IMR-90 (cell line): ENCODE data around the gene NPSR1. TPM values are rescaled to one million over a fixed set of nuclear protein-coding genes. Genes with fewer than 3 reads are reported as not detected.
A peak's percentile ranks its signal among the peaks of the same experiment; 100 is the strongest.

Experiments
- ATAC-seq: fragments of 200-7000 bp; cut with Tn5 transposase; 2 replicates; pipeline ENCODE4 v1.9.1; 2020; ENCODE audit warnings: low read depth, mild to moderate bottlenecking, moderate library complexity
- BruUV-seq: library from RNA; stranded (reverse); fragments of 400-500 nt; replicated peaks from 2 replicates; lab custom pipeline; 2021; lab: Mats Ljungman, UMichigan
- CTCF ChIA-PET: fragments of 300-600 bp; formaldehyde crosslinking; extraction: SDS; loops from one replicate; lab custom pipeline; 2021; ENCODE audit warnings: antibody characterized with exemption; lab: Yijun Ruan, JAX
- POLR2A ChIA-PET: fragments of 300-600 bp; sonication (Branson Sonifier 250); formaldehyde crosslinking; loops from one replicate; lab custom pipeline; 2022; ENCODE audit warnings: antibody characterized with exemption; ENCODE audit not compliant: unreplicated experiment; lab: Charles Lee
- DNase-seq: peaks from one replicate; pipeline ENCODE4 v3.0.0; 2013
- H2AFZ ChIP-seq: replicated peaks from 2 replicates; pipeline ENCODE3; 2013; ENCODE audit warnings: low read length, mild to moderate bottlenecking; ENCODE audit not compliant: poor library complexity
- H2AK5ac ChIP-seq: 2 replicates; pipeline ENCODE4 v1.6.1; 2013; ENCODE audit warnings: low read depth, low read length, inconsistent platforms
- H2AK9ac ChIP-seq: replicated peaks from 2 replicates; pipeline ENCODE3; 2013; ENCODE audit warnings: mild to moderate bottlenecking, low read depth, low read length, moderate library complexity; ENCODE audit not compliant: poor library complexity
- H2BK120ac ChIP-seq: 2 replicates; pipeline ENCODE4 v1.6.1; 2013; ENCODE audit warnings: low read depth, low read length, inconsistent platforms
- H2BK15ac ChIP-seq: 3 replicates; pipeline ENCODE4 v1.6.1; 2013; ENCODE audit warnings: low read depth, low read length, inconsistent platforms
- H2BK20ac ChIP-seq: 2 replicates; pipeline ENCODE4 v1.6.1; 2013; ENCODE audit warnings: low read depth, mild to moderate bottlenecking, inconsistent platforms, low read length, moderate library complexity
- H2BK5ac ChIP-seq: 2 replicates; pipeline ENCODE4 v1.6.1; 2013; ENCODE audit warnings: mild to moderate bottlenecking, low read depth, low read length, inconsistent platforms; ENCODE audit not compliant: poor library complexity, severe bottlenecking
- H3K14ac ChIP-seq: replicated peaks from 2 replicates; pipeline ENCODE4 v1.6.1; 2013; ENCODE audit warnings: low read depth, low read length, inconsistent platforms
- H3K18ac ChIP-seq: 2 replicates; pipeline ENCODE4 v1.6.1; 2013; ENCODE audit warnings: low read depth, low read length, control low read depth
- H3K23ac ChIP-seq: 2 replicates; pipeline ENCODE4 v1.6.1; 2013; ENCODE audit warnings: low read depth, low read length, inconsistent platforms
- H3K27ac ChIP-seq: 2 replicates; pipeline ENCODE4 v1.5.1; 2013; ENCODE audit warnings: mild to moderate bottlenecking, control low read depth, low read length; ENCODE audit not compliant: insufficient read depth
- H3K27me3 ChIP-seq: 2 replicates; pipeline ENCODE4 v1.6.1; 2013; ENCODE audit warnings: low read length; ENCODE audit not compliant: control insufficient read depth, insufficient read depth
- H3K36me3 ChIP-seq: 2 replicates; pipeline ENCODE4 v1.6.1; 2013; ENCODE audit warnings: low read length, mixed read lengths; ENCODE audit not compliant: control insufficient read depth, insufficient read depth
- H3K4ac ChIP-seq: 2 replicates; pipeline ENCODE4 v1.6.1; 2013; ENCODE audit warnings: low read depth, low read length, inconsistent platforms
- H3K4me1 ChIP-seq: 2 replicates; pipeline ENCODE4 v1.6.1; 2013; ENCODE audit warnings: low read length, mixed read lengths; ENCODE audit not compliant: control insufficient read depth, insufficient read depth
- H3K4me2 ChIP-seq: 2 replicates; pipeline ENCODE4 v1.6.1; 2013; ENCODE audit warnings: low read depth, mild to moderate bottlenecking, control low read depth, low read length, moderate library complexity
- H3K4me3 ChIP-seq: 2 replicates; pipeline ENCODE4 v1.5.1; 2013; ENCODE audit warnings: low read depth, mild to moderate bottlenecking, control low read depth, low read length, moderate library complexity; ENCODE audit not compliant: insufficient read depth
- H3K56ac ChIP-seq: 2 replicates; pipeline ENCODE4 v1.6.1; 2013; ENCODE audit warnings: low read length, inconsistent platforms; ENCODE audit not compliant: insufficient read depth; ENCODE audit errors: extremely low read depth
- H3K79me1 ChIP-seq, 2 experiments: 2 replicates each; pipeline ENCODE4 v1.6.1; 2013; ENCODE audit warnings: low read length in 2 of 2, inconsistent platforms in 1 of 2, low read depth in 1 of 2
- H3K9ac ChIP-seq: 2 replicates; pipeline ENCODE4 v1.6.1; 2013; ENCODE audit warnings: low read depth, low read length, control low read depth
- H3K9me1 ChIP-seq: 2 replicates; pipeline ENCODE4 v1.6.1; 2013; ENCODE audit warnings: low read length, inconsistent platforms; ENCODE audit not compliant: insufficient read depth
- H3K9me3 ChIP-seq: 2 replicates; pipeline ENCODE4 v1.6.1; 2013; ENCODE audit warnings: low read length; ENCODE audit not compliant: control insufficient read depth, insufficient read depth
- H4K20me1 ChIP-seq: 2 replicates; pipeline ENCODE4 v1.6.1; 2013; ENCODE audit warnings: low read length, inconsistent platforms; ENCODE audit not compliant: insufficient read depth
- H4K5ac ChIP-seq: 2 replicates; pipeline ENCODE4 v1.6.1; 2013; ENCODE audit warnings: mild to moderate bottlenecking, low read depth, low read length, control low read depth
- H4K8ac ChIP-seq, 2 experiments: 2 replicates each; pipeline ENCODE4 v1.6.1; 2013; ENCODE audit warnings: low read depth in 2 of 2, low read length in 2 of 2, control low read depth in 1 of 2, inconsistent platforms in 1 of 2
- H4K91ac ChIP-seq: 2 replicates; pipeline ENCODE4 v1.6.1; 2013; ENCODE audit warnings: low read depth, low read length, inconsistent platforms; ENCODE audit not compliant: insufficient read depth
- CEBPB ChIP-seq: IDR thresholded peaks from 2 replicates; pipeline ENCODE4 v1.6.1; 2012; ENCODE audit warnings: low read depth, low read length, improper control_type of control experiment
- CHD1 ChIP-seq: IDR thresholded peaks from 2 replicates; pipeline ENCODE4 v1.6.1; 2012; ENCODE audit warnings: low read depth, low read length, improper control_type of control experiment
- FOS ChIP-seq: fragments of 150-350 bp; IDR thresholded peaks from 2 replicates; pipeline ENCODE4 v1.6.1; 2016; ENCODE audit warnings: low read depth, low read length
- MAFK ChIP-seq: IDR thresholded peaks from 2 replicates; pipeline ENCODE4 v1.6.1; 2012; ENCODE audit warnings: low read depth, low read length, improper control_type of control experiment
- MAZ ChIP-seq: IDR thresholded peaks from 2 replicates; pipeline ENCODE4 v1.6.1; 2012; ENCODE audit warnings: low read depth, mild to moderate bottlenecking, low read length, improper control_type of control experiment, moderate library complexity, borderline replicate concordance
- MXI1 ChIP-seq: IDR thresholded peaks from 2 replicates; pipeline ENCODE4 v1.6.1; 2012; ENCODE audit warnings: low read depth, mild to moderate bottlenecking, low read length, moderate library complexity, borderline replicate concordance
- NFE2L2 ChIP-seq: fragments of 150-350 bp; IDR thresholded peaks from 2 replicates; pipeline ENCODE4 v1.6.1; 2016; ENCODE audit warnings: low read depth, mild to moderate bottlenecking, low read length
- POLR2A ChIP-seq: IDR thresholded peaks from 2 replicates; pipeline ENCODE4 v1.6.1; 2012; ENCODE audit warnings: mild to moderate bottlenecking, low read depth, low read length
- RAD21 ChIP-seq: IDR thresholded peaks from 2 replicates; pipeline ENCODE4 v1.6.1; 2012; ENCODE audit warnings: low read length, improper control_type of control experiment
- RCOR1 ChIP-seq: IDR thresholded peaks from 2 replicates; pipeline ENCODE4 v1.6.1; 2012; ENCODE audit warnings: mild to moderate bottlenecking, low read length, improper control_type of control experiment; ENCODE audit not compliant: insufficient replicate concordance
- RFX5 ChIP-seq: IDR thresholded peaks from 2 replicates; pipeline ENCODE4 v1.8.0; 2012; ENCODE audit warnings: low read depth, mild to moderate bottlenecking, low read length, moderate library complexity
- SMC3 ChIP-seq: fragments of 150-350 bp; IDR thresholded peaks from 2 replicates; pipeline ENCODE4 v1.6.1; 2016; ENCODE audit warnings: low read depth, mild to moderate bottlenecking, antibody characterized with exemption, low read length, moderate library complexity
- WGBS, 2 experiments: methylation state at CpG; one replicate each; pipeline versions ENCODE4 v1.1.5 to v1.1.7; 2013; ENCODE audit warnings: missing lambda C conversion rate in 2 of 2; ENCODE audit not compliant: insufficient read length in 1 of 2; ENCODE audit errors: extremely low coverage in 2 of 2; 5-methylcytosine and 5-hydroxymethylcytosine counted together
- dilution Hi-C: fragments of 300-500 bp; cut with HindIII; formaldehyde crosslinking; loops from one replicate; pipeline ENCODE4 v1.14.3; 2018; ENCODE audit warnings: low sequenced_read_pairs; ENCODE audit not compliant: unreplicated experiment
- in situ Hi-C: fragments of 300-500 bp; cut with MboI; formaldehyde crosslinking; loops from 3 replicates; pipeline ENCODE4 v1.14.3; 2019; ENCODE audit warnings: low sequenced_read_pairs, inconsistent platforms, mixed read lengths
- intact Hi-C: fragments of 100-400 bp; cut with micrococcal nuclease; formaldehyde crosslinking; loops from 2 replicates; pipeline ENCODE4 v1.10.0; 2022
- polyA plus RNA-seq, 3 experiments: library from polyadenylated mRNA; depleted of rRNA; stranded (reverse); fragments of >200 nt; gene quantifications; 2 replicates each; pipeline ENCODE4 v1.2.3, GENCODE V29; 2012; ENCODE audit warnings: low replicate concordance in 1 of 3
- total RNA-seq: library from RNA; depleted of rRNA; stranded (reverse); fragments of >200 nt; gene quantifications from 2 replicates; pipeline ENCODE4 v1.2.3, GENCODE V29; 2012
- TF ChIP-seq, protein P1 (sequence below): conservative IDR thresholded peaks from 2 replicates; pipeline ENCODE4 v1.5.1; 2012; ENCODE audit warnings: mild to moderate bottlenecking, low read depth, low read length, improper control_type of control experiment
- TF ChIP-seq, protein P2 (sequence below): fragments of 150-350 bp; IDR thresholded peaks from 2 replicates; pipeline ENCODE4 v1.6.1; 2017; ENCODE audit warnings: mild to moderate bottlenecking, antibody characterized with exemption, low read length, low read depth

The NPSR1 gene
- total and polyA plus RNA-seq, 2 of the 4 experiments (the other 2 are of a cell fraction) = not detected

DNA sequence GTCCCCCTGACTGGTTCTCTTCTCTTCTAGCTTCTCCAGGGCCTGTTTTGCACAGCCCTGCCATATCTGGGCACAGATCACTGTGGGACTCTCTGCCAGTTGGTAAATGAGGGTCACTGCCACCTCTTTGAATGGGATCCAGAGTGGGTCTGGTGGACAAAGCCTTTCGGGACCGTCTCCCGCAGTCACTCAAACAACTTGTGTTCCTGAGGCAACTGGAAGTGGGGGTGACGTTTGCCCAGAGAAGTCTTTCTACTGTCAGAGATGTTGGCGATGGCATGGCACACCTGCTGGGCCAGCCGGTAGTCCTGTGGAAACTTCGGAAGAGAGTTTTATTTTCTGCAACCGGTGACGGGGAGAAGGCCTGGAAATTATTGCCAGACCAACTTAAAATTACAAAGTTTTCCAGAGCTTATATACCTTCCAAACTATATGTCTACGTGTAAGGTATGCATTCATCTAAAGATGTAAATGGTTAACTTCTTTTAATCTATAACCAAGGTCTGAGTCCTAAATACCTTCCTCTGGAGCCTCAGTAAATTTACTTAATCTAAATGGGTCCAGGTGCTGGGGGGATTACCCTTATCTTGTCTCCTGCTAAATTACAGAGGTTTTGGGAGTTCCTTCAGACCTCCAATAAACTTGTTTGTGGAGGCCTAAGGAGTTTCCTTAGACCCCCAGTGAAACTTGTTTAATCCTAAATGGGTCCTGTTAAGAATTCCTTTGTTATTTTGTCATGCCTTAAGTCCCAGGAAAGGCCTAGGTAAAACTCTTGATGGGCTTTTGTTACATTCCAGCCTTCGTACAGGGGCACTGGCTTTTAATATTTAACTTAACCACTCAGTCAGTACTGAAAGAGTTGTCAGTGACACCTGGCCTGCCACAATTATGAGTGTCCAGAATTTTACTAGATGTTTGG is 94.0 kb downstream of the NPSR1 start (continued):
- TF ChIP-seq MAZ = no peak

DNA sequence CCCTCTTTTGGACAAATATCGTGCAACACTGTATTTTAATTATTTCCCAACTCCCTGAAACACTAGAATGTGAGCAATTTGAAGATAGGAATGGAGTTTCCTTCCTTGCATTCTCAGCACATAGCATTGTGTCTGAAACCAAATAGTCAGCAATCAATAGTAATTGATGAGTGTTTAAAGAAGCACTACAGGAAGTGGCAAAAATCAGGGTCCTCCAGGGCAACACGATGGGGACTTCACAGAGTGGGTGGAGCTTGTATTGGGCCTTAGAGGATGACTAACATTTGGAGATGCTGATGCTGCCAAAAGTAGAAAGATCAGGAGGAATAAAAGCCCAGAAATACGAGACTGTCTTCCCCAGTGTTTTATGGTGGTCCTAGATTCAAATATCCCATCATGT is 94.9 kb downstream of the NPSR1 start:
- ChIA-PET POLR2A (no interaction called here), CTCF (no interaction called here)
- DNase-seq = no peak
- H3K9me1 ChIP-seq = no peaks in the 10 kb centered on the region
- H2BK5ac ChIP-seq = no peak overlapping the region
- H3K23ac ChIP-seq = no peak overlapping the region
- no peak overlapping the region for H4K8ac ChIP-seq
- no TSS peak for BruUV-seq
- H2AFZ ChIP-seq = no peak overlapping the region
- WGBS, 2 experiments = 20% methylated on average over 1 of the region's 3 CpGs; no CpG with 5 or more reads in 1 of the 2 experiments
- no peak overlapping the region for H3K4me3 ChIP-seq
- dilution Hi-C loops (no loop called here), intact Hi-C loops (no loop called here), in situ Hi-C loops (no loop called here)
- peak overlapping the region; percentile 53 for H2AK9ac ChIP-seq
- no peak overlapping the region for H2BK20ac ChIP-seq
- no peak overlapping the region for H3K14ac ChIP-seq
- no peaks in the 10 kb centered on the region for H3K79me1 ChIP-seq
- H3K36me3 ChIP-seq = no peaks in the 10 kb centered on the region
- no peaks in the 10 kb centered on the region for H3K9me3 ChIP-seq
- ATAC-seq = no peak
- no peak overlapping the region for H4K91ac ChIP-seq
- H3K27ac ChIP-seq = no peak overlapping the region
- no peak overlapping the region for H3K56ac ChIP-seq
- H3K9ac ChIP-seq = no peak overlapping the region
- H3K4ac ChIP-seq = no peak overlapping the region
- H3K18ac ChIP-seq = no peak overlapping the region
- no peak overlapping the region for H2BK15ac ChIP-seq
- no peaks in the 10 kb centered on the region; the same call in 1 of the 2 replicates for H3K4me1 ChIP-seq
- H2BK120ac ChIP-seq = no peak overlapping the region
- H3K27me3 ChIP-seq = no peaks in the 10 kb centered on the region
- H4K20me1 ChIP-seq = no peaks in the 10 kb centered on the region
- no peak overlapping the region for H4K5ac ChIP-seq
- H2AK5ac ChIP-seq = no peak overlapping the region
- no peak overlapping the region for H3K4me2 ChIP-seq
- no peak for TF ChIP-seq MXI1
- TF ChIP-seq SMC3 = no peak
- TF ChIP-seq, protein P1, sequence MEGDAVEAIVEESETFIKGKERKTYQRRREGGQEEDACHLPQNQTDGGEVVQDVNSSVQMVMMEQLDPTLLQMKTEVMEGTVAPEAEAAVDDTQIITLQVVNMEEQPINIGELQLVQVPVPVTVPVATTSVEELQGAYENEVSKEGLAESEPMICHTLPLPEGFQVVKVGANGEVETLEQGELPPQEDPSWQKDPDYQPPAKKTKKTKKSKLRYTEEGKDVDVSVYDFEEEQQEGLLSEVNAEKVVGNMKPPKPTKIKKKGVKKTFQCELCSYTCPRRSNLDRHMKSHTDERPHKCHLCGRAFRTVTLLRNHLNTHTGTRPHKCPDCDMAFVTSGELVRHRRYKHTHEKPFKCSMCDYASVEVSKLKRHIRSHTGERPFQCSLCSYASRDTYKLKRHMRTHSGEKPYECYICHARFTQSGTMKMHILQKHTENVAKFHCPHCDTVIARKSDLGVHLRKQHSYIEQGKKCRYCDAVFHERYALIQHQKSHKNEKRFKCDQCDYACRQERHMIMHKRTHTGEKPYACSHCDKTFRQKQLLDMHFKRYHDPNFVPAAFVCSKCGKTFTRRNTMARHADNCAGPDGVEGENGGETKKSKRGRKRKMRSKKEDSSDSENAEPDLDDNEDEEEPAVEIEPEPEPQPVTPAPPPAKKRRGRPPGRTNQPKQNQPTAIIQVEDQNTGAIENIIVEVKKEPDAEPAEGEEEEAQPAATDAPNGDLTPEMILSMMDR = no peak
- no peak for TF ChIP-seq MAZ
- TF ChIP-seq RAD21 = no peak
- TF ChIP-seq POLR2A = no peak
- TF ChIP-seq RFX5 = no peak
- TF ChIP-seq, protein P2, sequence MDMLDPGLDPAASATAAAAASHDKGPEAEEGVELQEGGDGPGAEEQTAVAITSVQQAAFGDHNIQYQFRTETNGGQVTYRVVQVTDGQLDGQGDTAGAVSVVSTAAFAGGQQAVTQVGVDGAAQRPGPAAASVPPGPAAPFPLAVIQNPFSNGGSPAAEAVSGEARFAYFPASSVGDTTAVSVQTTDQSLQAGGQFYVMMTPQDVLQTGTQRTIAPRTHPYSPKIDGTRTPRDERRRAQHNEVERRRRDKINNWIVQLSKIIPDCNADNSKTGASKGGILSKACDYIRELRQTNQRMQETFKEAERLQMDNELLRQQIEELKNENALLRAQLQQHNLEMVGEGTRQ = no peak
- no peak for TF ChIP-seq CEBPB
- TF ChIP-seq FOS = no peak
- no peak for TF ChIP-seq MAFK
- TF ChIP-seq NFE2L2 = no peak
- no peak for TF ChIP-seq CHD1
- no peak for TF ChIP-seq RCOR1
